Lower lobe of right lung (tissue), 2 donors: ENCODE measurements around the gene RAF1. TPM values are rescaled to one million over a fixed set of nuclear protein-coding genes. Genes with fewer than 3 reads are reported as not detected.
"Not testable (repeated sequence)": the region's sequence is repeated elsewhere in the genome, so short reads cannot be mapped to it uniquely, and the experiment has no call there.

Source experiments
- ATAC-seq, 2 donors: fragments of 200-7000 bp; cut with Tn5 transposase; one replicate each; pipeline ENCODE4 v1.9.1; 2020 to 2022; ENCODE audit warnings: mild to moderate bottlenecking in 2 of 2, moderate library complexity in 2 of 2
- DNase-seq: peaks from one replicate; pipeline ENCODE4 v3.0.0-alpha.2; 2020
- H3K27ac ChIP-seq: fragments of 200-600 bp; one replicate; pipeline ENCODE4 v1.8.0; 2022
- H3K27me3 ChIP-seq: fragments of 200-600 bp; one replicate; pipeline ENCODE4 v1.8.0; 2022; ENCODE audit warnings: low read depth
- H3K36me3 ChIP-seq: fragments of 200-600 bp; one replicate; pipeline ENCODE4 v1.8.0; 2022; ENCODE audit warnings: mild to moderate bottlenecking
- H3K4me1 ChIP-seq: fragments of 200-600 bp; one replicate; pipeline ENCODE4 v1.8.0; 2022
- H3K4me3 ChIP-seq: fragments of 200-600 bp; one replicate; pipeline ENCODE4 v1.8.0; 2022; ENCODE audit warnings: mild to moderate bottlenecking
- H3K9me3 ChIP-seq: fragments of 200-600 bp; one replicate; pipeline ENCODE4 v1.8.0; 2022
- intact Hi-C: fragments of 100-400 bp; cut with DNase I; formaldehyde crosslinking; loops from one replicate; pipeline ENCODE4 v1.11.0; 2022
- total RNA-seq: library from RNA; stranded (reverse); fragmentation: NEBNext Ultra II Directional; extraction: Animal tissue kit (Norgen Biotek cat#: 25700); gene quantifications from one replicate; pipeline ENCODE4 v1.2.1, GENCODE V29; 2021
- TF ChIP-seq, protein P1 (sequence below): fragments of 200-600 bp; IDR thresholded peaks from one replicate; pipeline ENCODE4 v1.8.0; 2022; ENCODE audit warnings: antibody characterized with exemption, mild to moderate bottlenecking
- donor health status: DM: no; HTN: yes; CAD: no; lungs with severe emphysema.

RAF1 gene
- total RNA-seq, 1 donor from 2014 or later = 92.7 TPM

DNA sequence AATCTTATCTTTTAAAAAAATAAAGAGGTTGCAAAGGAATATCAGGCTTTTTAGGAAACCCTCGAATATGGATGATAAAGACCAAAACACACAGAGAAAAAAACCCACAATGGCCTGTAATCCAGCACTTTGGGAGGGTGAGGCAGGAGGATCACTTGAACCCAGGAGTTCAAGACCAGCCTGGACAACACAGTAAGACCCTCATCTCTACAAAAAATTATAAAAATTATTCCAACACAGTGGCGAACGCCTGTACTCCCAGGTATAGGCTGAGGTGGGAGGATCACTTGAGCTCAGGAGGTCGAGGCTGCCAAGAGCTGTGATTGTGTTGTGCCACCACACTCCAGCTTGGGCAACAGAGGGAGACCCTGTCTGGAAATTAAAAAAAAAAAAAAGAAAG is 30.8 kb downstream of the RAF1 start:
- H3K27ac ChIP-seq = no peak overlapping the region
- H3K4me3 ChIP-seq = no peak overlapping the region
- H3K4me1 ChIP-seq = peaks cover 22% of the 10 kb centered on the region
- no peaks in the 10 kb centered on the region for H3K9me3 ChIP-seq
- DNase-seq (no peak), ATAC-seq (no peak)
- peaks cover 8% of the 10 kb centered on the region for H3K36me3 ChIP-seq
- TF ChIP-seq, protein P1, sequence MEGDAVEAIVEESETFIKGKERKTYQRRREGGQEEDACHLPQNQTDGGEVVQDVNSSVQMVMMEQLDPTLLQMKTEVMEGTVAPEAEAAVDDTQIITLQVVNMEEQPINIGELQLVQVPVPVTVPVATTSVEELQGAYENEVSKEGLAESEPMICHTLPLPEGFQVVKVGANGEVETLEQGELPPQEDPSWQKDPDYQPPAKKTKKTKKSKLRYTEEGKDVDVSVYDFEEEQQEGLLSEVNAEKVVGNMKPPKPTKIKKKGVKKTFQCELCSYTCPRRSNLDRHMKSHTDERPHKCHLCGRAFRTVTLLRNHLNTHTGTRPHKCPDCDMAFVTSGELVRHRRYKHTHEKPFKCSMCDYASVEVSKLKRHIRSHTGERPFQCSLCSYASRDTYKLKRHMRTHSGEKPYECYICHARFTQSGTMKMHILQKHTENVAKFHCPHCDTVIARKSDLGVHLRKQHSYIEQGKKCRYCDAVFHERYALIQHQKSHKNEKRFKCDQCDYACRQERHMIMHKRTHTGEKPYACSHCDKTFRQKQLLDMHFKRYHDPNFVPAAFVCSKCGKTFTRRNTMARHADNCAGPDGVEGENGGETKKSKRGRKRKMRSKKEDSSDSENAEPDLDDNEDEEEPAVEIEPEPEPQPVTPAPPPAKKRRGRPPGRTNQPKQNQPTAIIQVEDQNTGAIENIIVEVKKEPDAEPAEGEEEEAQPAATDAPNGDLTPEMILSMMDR = no peak
- H3K27me3 ChIP-seq = no peaks in the 10 kb centered on the region
- intact Hi-C loops = no loop called here

DNA sequence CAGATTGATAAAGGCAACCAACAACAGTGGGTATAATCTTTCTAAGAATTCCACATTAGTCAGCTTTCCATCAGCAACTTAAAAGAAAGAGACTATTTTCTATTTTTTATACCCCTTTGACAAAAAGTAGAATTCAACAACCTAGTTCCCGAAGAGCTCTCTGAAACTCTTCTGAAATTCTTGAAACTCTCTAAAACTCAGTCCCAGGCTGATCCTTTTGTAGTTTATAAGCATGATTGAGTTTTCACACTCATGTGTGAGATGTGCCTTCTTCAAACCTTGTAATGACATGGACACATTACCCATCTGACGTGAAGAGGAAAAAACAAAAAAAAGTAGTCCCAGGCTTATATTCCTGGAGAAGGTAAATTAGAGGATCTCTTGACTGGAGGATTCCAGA is 31.4 kb downstream of the RAF1 start:
- intact Hi-C loops = no loop called here
- Histone ChIP-seq H3K4me3 (no peak overlapping the region), H3K4me1 (peaks cover 22% of the 10 kb centered on the region), H3K27me3 (no peaks in the 10 kb centered on the region), H3K9me3 (no peaks in the 10 kb centered on the region), H3K36me3 (peaks cover 6% of the 10 kb centered on the region), H3K27ac (no peak overlapping the region)
- no peak for DNase-seq
- ATAC-seq = no peak
- TF ChIP-seq, protein P1 = no peak

DNA sequence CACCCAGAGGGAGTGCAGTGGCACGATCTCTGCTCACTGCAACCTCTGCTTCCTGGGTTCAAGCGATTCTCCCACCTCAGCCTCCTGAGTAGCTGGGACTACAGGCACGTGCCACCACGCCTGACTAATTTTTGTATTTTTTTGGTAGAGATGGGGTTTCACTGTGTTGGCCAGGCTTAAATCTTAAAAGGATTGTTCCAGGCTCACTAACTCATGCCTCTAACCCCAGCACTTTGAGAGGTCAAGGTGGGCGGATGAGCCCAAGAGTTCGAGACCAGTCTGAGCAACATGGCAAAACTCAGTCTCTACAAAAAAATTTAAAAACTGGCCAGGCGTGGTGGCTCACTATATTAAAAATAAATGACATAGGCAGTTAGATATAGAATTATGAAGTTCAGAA is 33.1 kb downstream of the RAF1 start:
- H3K9me3 ChIP-seq, H3K4me3 ChIP-seq, H3K27me3 ChIP-seq, ATAC-seq, DNase-seq, H3K36me3 ChIP-seq, intact Hi-C loops, H3K27ac ChIP-seq: not testable (repeated sequence)
- peaks cover 31% of the 10 kb centered on the region for H3K4me1 ChIP-seq

DNA sequence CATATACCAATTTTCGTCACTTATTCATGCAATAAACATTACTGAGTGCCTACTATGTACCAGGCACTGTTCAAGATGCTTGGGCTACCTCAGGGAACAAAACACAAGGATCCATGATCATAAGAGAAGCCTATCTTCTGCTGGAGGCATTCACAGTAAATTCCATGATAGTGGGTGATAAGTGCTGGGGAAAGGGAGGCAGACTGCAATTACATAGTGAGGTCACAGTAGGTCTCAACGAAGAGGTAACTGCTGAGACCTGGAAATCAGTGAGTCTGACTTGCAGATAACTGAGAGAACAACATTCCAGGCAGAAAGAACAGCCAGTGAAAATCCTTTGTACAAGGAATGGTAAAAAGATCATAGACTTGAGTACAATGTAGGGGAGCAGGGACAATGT is 33.6 kb downstream of the RAF1 start:
- no peak for ATAC-seq
- intact Hi-C loops = no loop called here
- TF ChIP-seq, protein P1 = no peak

DNA sequence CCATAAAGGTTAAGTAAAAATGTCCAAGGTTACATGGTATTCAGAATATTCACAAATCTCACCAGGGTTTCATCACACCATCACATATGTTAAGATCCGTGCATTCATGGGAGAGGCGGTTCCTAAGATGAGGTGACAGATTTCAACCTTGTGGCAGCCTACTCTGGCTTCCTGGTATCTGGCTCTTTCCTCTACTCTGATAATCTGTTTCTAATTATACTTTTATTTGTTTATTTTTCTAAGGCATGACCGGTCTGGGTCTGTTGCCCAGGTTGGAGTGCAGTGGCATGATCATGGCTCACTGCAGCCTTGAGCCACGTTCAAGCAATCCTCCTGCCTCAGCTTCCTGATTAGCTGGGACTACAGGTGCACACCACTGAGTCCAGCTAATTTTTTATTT is 34.4 kb downstream of the RAF1 start:
- Histone ChIP-seq H3K36me3 (no peaks in the 10 kb centered on the region), H3K9me3 (no peaks in the 10 kb centered on the region), H3K4me3 (no peak overlapping the region), H3K27me3 (no peaks in the 10 kb centered on the region), H3K4me1 (peaks cover 41% of the 10 kb centered on the region), H3K27ac (no peak overlapping the region)
- DNase-seq (no peak), ATAC-seq (peak; percentile 52 to 72)
- TF ChIP-seq, protein P1 = no peak
- intact Hi-C loops = no loop called here

More for the DNA sequence above, 33.6 kb downstream of the RAF1 start:
- peaks cover 35% of the 10 kb centered on the region for H3K4me1 ChIP-seq
- DNase-seq = no peak
- H3K36me3 ChIP-seq = no peaks in the 10 kb centered on the region
- no peaks in the 10 kb centered on the region for H3K27me3 ChIP-seq
- H3K4me3 ChIP-seq = no peak overlapping the region
- no peaks in the 10 kb centered on the region for H3K9me3 ChIP-seq
- H3K27ac ChIP-seq = no peak overlapping the region

DNA sequence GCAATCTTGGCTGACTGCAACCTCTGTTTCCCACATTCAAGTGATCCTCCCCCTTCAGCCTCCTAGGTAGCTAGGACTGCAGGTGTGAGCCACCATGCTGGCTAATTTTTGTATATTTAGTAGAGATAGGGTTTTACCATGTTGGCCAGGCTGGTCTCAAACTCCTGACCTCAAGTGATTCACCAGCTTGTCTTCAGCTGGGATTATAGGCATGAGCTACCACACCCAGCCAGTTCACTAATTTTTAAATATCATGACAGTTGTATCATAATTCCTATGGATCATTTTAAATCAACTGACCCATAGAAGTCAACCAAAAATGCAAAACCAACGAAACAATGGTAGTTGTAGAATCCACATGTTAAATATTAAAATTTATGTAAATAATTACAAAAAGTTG is 35.1 kb downstream of the RAF1 start:
- DNase-seq (no peak), ATAC-seq (no peak)
- Histone ChIP-seq H3K27ac (no peak overlapping the region), H3K4me3 (no peak overlapping the region), H3K36me3 (no peaks in the 10 kb centered on the region), H3K9me3 (no peaks in the 10 kb centered on the region), H3K27me3 (no peaks in the 10 kb centered on the region), H3K4me1 (peaks cover 49% of the 10 kb centered on the region)
- TF ChIP-seq, protein P1 = no peak
- intact Hi-C loops = no loop called here
